HG03432 (cell line): ENCODE results near the gene CRTAC1.

Experiments used
- ATAC-seq: cut with Tn5 transposase; IDR thresholded peaks from one replicate; pipeline ENCODE4 v1.9.1; 2021; ENCODE audit warnings: mild to moderate bottlenecking, moderate library complexity; ENCODE audit not compliant: unreplicated experiment

The CRTAC1 gene

GRCh38 chr10:97975598-97975997 is 54.8 kb downstream of the CRTAC1 start:
- ATAC-seq = no peak

- ATAC-seq = no peak
Observed at GRCh38 chr10:97974526-97975525, 55.6 kb downstream of the CRTAC1 start.

DNA sequence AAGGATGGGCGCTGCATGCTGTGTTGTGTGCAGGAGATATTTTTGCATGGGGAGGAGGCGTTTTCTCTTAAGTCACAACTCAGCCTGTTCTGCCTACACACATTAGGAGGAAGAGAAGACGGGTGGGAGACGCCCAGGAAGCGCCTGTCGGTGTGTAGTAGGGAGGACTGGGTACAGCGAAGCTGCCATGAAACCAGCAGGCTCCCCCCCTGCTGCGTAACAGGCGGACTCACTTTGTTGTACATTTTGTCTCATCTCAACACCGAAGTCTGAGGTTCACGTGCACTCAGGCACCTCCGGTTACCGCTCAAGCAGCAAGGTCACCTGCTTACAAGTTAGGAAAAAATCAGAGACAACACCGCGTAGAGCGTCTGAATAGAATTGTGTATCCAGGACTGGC is 56.3 kb downstream of the CRTAC1 start:
- ATAC-seq = no peak

GRCh38 chr10:97969538-97970079 is 60.8 kb downstream of the CRTAC1 start:
- no peak for ATAC-seq

- no peak for ATAC-seq
Observed at GRCh38 chr10:97964748-97965147, 65.7 kb downstream of the CRTAC1 start.

GRCh38 chr10:97961945-97962344 is 68.5 kb downstream of the CRTAC1 start:
- no peak for ATAC-seq

GRCh38 chr10:97960269-97961056 is 70.0 kb downstream of the CRTAC1 start:
- no peak for ATAC-seq

- ATAC-seq = no peak
Observed at GRCh38 chr10:97949462-97949861, 81.0 kb downstream of the CRTAC1 start.

DNA sequence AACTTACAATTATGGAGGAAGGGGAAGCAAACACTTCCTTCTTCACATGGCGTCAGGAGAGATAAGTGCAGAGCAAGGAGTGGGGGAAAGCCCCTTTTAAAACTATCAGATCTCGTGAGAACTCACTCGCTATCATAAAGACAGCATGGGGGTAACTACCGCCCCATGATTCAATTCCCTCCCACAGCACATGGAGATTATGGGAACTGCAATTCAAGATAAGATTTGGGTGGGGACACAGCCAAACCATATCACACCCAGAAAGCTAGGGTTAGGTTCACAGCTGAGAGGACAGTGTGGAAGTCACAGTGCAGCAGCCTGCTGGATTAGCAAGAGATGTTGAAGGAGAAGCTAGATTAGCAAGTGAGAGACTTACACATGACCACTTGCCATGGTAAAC is 81.6 kb downstream of the CRTAC1 start:
- no peak for ATAC-seq

- ATAC-seq = no peak
Observed at GRCh38 chr10:97944772-97945171, 85.6 kb downstream of the CRTAC1 start.

DNA sequence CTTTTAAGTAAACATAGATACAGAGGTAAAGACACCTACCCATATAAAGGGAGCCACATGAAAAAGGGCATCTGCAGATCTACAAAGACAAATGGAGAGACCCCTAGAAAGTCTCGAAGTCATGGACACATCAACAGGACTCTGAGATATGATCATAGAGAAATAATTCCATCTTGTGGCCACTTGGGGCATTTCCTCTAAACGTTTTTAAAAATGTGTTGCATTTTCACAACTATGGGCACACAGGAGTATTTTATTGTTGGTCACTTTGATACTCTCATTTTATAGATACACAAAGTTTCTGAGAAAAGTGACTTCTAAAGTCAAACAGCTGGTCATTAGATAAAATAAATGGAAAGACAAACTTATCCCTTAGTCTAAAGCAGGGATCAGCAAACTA is 87.1 kb downstream of the CRTAC1 start:
- ATAC-seq = no peak

- ATAC-seq = no peak
Observed at GRCh38 chr10:97940534-97940933, 89.9 kb downstream of the CRTAC1 start.

DNA sequence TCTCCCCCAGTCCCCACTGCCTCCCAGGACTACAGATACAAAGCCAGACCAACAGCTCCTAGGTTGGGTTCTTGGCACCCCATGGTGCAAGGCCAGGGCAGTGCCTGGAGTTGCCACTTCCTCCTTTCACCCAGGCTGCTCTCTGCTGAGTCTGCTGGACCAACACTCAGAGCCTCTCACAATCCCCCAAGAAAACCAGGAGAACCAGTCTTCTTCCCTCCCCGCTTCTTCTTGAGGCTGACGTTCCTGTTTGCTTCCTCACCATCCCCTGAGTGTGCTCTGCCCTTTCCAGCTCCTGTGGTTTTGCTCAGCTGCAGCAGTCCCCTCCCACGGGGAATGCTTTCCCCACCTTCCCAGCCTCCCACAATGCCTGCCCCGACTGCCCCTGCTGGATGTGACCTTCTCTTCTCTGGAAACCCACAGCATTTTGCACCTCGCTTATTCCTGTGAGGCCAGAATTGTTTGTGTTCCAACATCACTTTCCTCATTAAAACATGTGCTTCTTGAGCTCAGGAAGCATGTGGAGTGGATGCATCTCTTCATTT is 90.9 kb downstream of the CRTAC1 start:
- ATAC-seq = no peak

GRCh38 chr10:97937928-97938327 is 92.5 kb downstream of the CRTAC1 start:
- ATAC-seq = no peak

GRCh38 chr10:97937054-97937453 is 93.4 kb downstream of the CRTAC1 start:
- ATAC-seq = no peak

GRCh38 chr10:97936126-97936525 is 94.3 kb downstream of the CRTAC1 start:
- ATAC-seq = no peak

GRCh38 chr10:97932932-97933530 is 97.4 kb downstream of the CRTAC1 start:
- no peak for ATAC-seq

- no peak for ATAC-seq
Observed at GRCh38 chr10:97931041-97931440, 99.4 kb downstream of the CRTAC1 start.

GRCh38 chr10:97928897-97929296 is 101.5 kb downstream of the CRTAC1 start:
- ATAC-seq = no peak

GRCh38 chr10:97927622-97928021 is 102.8 kb downstream of the CRTAC1 start:
- no peak for ATAC-seq

GRCh38 chr10:97926055-97926454 is 104.4 kb downstream of the CRTAC1 start:
- ATAC-seq = no peak
